ENCODE data around the gene PLEKHN1. TPM values are rescaled to one million over a fixed set of nuclear protein-coding genes. Genes with fewer than 3 reads are reported as not detected.

Gene PLEKHN1
- total and polyA plus RNA-seq, 2 donors (not counting 3 experiments of a cell fraction or from before 2014, with no cell fraction given): 0.29 to 0.88 TPM

GRCh38 chr1:929712-930632 lies 36.3 kb upstream of the PLEKHN1 start:
- peaks cover 20 to 21% of the 10 kb centered on the region in 2 experiments for H3K27me3 ChIP-seq (ENCODE audit: control insufficient read depth in 2 of 2, insufficient read depth in 2 of 2, low read length in 2 of 2)
- intact Hi-C loops (cut with micrococcal nuclease) (no loop called here), dilution Hi-C loops (cut with MboI; ENCODE audit: extremely low pct_ligation_motif_present, low sequenced_read_pairs) (no loop called here)
- no peak overlapping the region for H3K4me3 ChIP-seq (replicated peaks in 1 of 3; ENCODE audit: insufficient read depth in 1 of 3, low read depth in 1 of 3, low read length in 3 of 3)
- no peak overlapping the region for H3K4me2 ChIP-seq (ENCODE audit: insufficient read depth, low read length)
- no peak overlapping the region for H2AFZ ChIP-seq (ENCODE audit: low read depth, low read length)
- ChIA-PET POLR2A (no interaction called here), CTCF (interaction anchor here (1.0 to 2.9 kb wide), 4 partner anchors 9 to 40 kb away, joined by 3 to 13 read pairs (median 4); no protein-coding TSS in a partner anchor)
- FAIRE-seq (no peak), DNase-seq (ENCODE audit: low read depth, low spot score) (no peak)
- no peaks in the 10 kb centered on the region for H3K79me2 ChIP-seq (ENCODE audit: control insufficient read depth, insufficient read depth, low read length)
- no peaks in the 10 kb centered on the region for H3K36me3 ChIP-seq (ENCODE audit: control insufficient read depth in 2 of 2, extremely low read depth in 1 of 2, insufficient read depth in 2 of 2, low read length in 2 of 2)
- no peaks in the 10 kb centered on the region for H3K9me3 ChIP-seq (replicated peaks; ENCODE audit: control insufficient read depth, insufficient read depth, low read length)
- no TSS peak for BruUV-seq (replicated peaks)
- TF ChIP-seq JUN (IDR thresholded peaks at IDR 0.05; ENCODE audit: borderline replicate concordance, insufficient read depth, insufficient read length, low read depth): no peak
- no peak for TF ChIP-seq POLR2A (IDR thresholded peaks at IDR 0.05; ENCODE audit: low read depth, low read length)
- TF ChIP-seq FOS (IDR thresholded peaks at IDR 0.05; ENCODE audit: borderline replicate concordance, insufficient read depth, low read length): no peak
- TF ChIP-seq MYC (IDR thresholded peaks at IDR 0.05; ENCODE audit: low read depth, low read length): no peak
- no peak for TF ChIP-seq GATA2 (IDR thresholded peaks at IDR 0.05; ENCODE audit: insufficient read depth, insufficient read length, low read depth, low read length)
- no peak overlapping the region for H3K9ac ChIP-seq (replicated peaks; ENCODE audit: extremely low read depth, insufficient read depth, low read length)
- no peaks in the 10 kb centered on the region for H4K20me1 ChIP-seq (replicated peaks; ENCODE audit: control insufficient read depth, extremely low read depth, insufficient read depth, low read length)
- H3K9me1 ChIP-seq (replicated peaks; ENCODE audit: control insufficient read depth, extremely low read depth, insufficient read depth, low read length): no peaks in the 10 kb centered on the region
- H3K4me1 ChIP-seq (ENCODE audit: control insufficient read depth, extremely low read depth, insufficient read depth, low read length): no peaks in the 10 kb centered on the region
- H3K27ac ChIP-seq (ENCODE audit: insufficient read depth, low read depth, low read length): no peak overlapping the region

GRCh38 chr1:930633-931138 lies 35.6 kb upstream of the PLEKHN1 start:
- ChIA-PET POLR2A (no interaction called here), CTCF (interaction anchor here (1.0 to 2.9 kb wide), 5 partner anchors 8 to 40 kb away, joined by 3 to 13 read pairs (median 4); no protein-coding TSS in a partner anchor)
- Histone ChIP-seq H3K9ac (replicated peaks; ENCODE audit: extremely low read depth, insufficient read depth, low read length) (no peak overlapping the region), H3K4me3 (replicated peaks in 1 of 3; ENCODE audit: insufficient read depth in 1 of 3, low read depth in 1 of 3, low read length in 3 of 3) (no peak overlapping the region), H3K36me3 (ENCODE audit: control insufficient read depth in 2 of 2, extremely low read depth in 1 of 2, insufficient read depth in 2 of 2, low read length in 2 of 2) (no peaks in the 10 kb centered on the region), H3K27ac (ENCODE audit: insufficient read depth, low read depth, low read length) (no peak overlapping the region), H2AFZ (ENCODE audit: low read depth, low read length) (no peak overlapping the region), H4K20me1 (replicated peaks; ENCODE audit: control insufficient read depth, extremely low read depth, insufficient read depth, low read length) (no peaks in the 10 kb centered on the region), H3K79me2 (ENCODE audit: control insufficient read depth, insufficient read depth, low read length) (no peaks in the 10 kb centered on the region), H3K4me1 (ENCODE audit: control insufficient read depth, extremely low read depth, insufficient read depth, low read length) (no peaks in the 10 kb centered on the region), H3K27me3 (ENCODE audit: control insufficient read depth in 2 of 2, insufficient read depth in 2 of 2, low read length in 2 of 2) (peaks cover 20 to 27% of the 10 kb centered on the region in 2 experiments), H3K9me3 (replicated peaks; ENCODE audit: control insufficient read depth, insufficient read depth, low read length) (no peaks in the 10 kb centered on the region), H3K4me2 (ENCODE audit: insufficient read depth, low read length) (no peak overlapping the region), H3K9me1 (replicated peaks; ENCODE audit: control insufficient read depth, extremely low read depth, insufficient read depth, low read length) (no peaks in the 10 kb centered on the region)
- no peak for FAIRE-seq
- no peak for DNase-seq (ENCODE audit: low read depth, low spot score)
- no TSS peak for BruUV-seq (replicated peaks)
- dilution Hi-C loops (cut with MboI; ENCODE audit: extremely low pct_ligation_motif_present, low sequenced_read_pairs) (no loop called here), intact Hi-C loops (cut with micrococcal nuclease) (no loop called here)
- TF ChIP-seq GATA2 (IDR thresholded peaks at IDR 0.05; ENCODE audit: insufficient read depth, insufficient read length, low read depth, low read length): no peak
- TF ChIP-seq MYC (IDR thresholded peaks at IDR 0.05; ENCODE audit: low read depth, low read length): no peak
- TF ChIP-seq POLR2AphosphoS5 (IDR thresholded peaks at IDR 0.05; ENCODE audit: insufficient read depth, low read depth, low read length): no peak
- no peak for TF ChIP-seq FOS (IDR thresholded peaks at IDR 0.05; ENCODE audit: borderline replicate concordance, insufficient read depth, low read length)
- TF ChIP-seq CTCF (IDR thresholded peaks at IDR 0.05; ENCODE audit: extremely low read depth in 1 of 2, insufficient read depth in 1 of 2, low read depth in 1 of 2, low read length in 2 of 2): no peak
- no peak for TF ChIP-seq MAX (IDR thresholded peaks at IDR 0.05; ENCODE audit: insufficient read depth, insufficient read length)
- TF ChIP-seq POLR2A (IDR thresholded peaks at IDR 0.05; ENCODE audit: low read depth, low read length): no peak
- no peak for TF ChIP-seq JUN (IDR thresholded peaks at IDR 0.05; ENCODE audit: borderline replicate concordance, insufficient read depth, insufficient read length, low read depth)
- TF ChIP-seq EZH2 (IDR thresholded peaks at IDR 0.05; ENCODE audit: borderline replicate concordance, low read depth, low read length, severe bottlenecking): no peak

Measured in endothelial cell of umbilical vein (primary cell).